ENCODE measurements around the gene MED15.
"Not testable (repeated sequence)": the region's sequence is repeated elsewhere in the genome, so short reads cannot be mapped to it uniquely, and the experiment has no call there.

Gene MED15, protein sequence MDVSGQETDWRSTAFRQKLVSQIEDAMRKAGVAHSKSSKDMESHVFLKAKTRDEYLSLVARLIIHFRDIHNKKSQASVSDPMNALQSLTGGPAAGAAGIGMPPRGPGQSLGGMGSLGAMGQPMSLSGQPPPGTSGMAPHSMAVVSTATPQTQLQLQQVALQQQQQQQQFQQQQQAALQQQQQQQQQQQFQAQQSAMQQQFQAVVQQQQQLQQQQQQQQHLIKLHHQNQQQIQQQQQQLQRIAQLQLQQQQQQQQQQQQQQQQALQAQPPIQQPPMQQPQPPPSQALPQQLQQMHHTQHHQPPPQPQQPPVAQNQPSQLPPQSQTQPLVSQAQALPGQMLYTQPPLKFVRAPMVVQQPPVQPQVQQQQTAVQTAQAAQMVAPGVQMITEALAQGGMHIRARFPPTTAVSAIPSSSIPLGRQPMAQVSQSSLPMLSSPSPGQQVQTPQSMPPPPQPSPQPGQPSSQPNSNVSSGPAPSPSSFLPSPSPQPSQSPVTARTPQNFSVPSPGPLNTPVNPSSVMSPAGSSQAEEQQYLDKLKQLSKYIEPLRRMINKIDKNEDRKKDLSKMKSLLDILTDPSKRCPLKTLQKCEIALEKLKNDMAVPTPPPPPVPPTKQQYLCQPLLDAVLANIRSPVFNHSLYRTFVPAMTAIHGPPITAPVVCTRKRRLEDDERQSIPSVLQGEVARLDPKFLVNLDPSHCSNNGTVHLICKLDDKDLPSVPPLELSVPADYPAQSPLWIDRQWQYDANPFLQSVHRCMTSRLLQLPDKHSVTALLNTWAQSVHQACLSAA

GRCh38 chr22:20507253-20508066, at the start of gene MED15:
Gene MED15, plus strand, starts transcription at chr22:20507610. Its CDS starts 69 bp downstream, at chr22:20507679.
- FAIRE-seq, result no peak
- DNase-seq (ENCODE audit: insufficient read length, low spot score), result no peak
- TF ChIP-seq POLR2A (IDR thresholded peaks at IDR 0.05; ENCODE audit: low read depth, low read length), result peak; percentile 39

GRCh38 chr22:20458530-20459151, 48.8 kb upstream of the MED15 start:
- no peak for TF ChIP-seq POLR2A (IDR thresholded peaks at IDR 0.05; ENCODE audit: low read depth, low read length)
- DNase-seq (ENCODE audit: insufficient read length, low spot score) (no peak), FAIRE-seq (no peak)

- DNase-seq (ENCODE audit: insufficient read length, low spot score), result no peak
- FAIRE-seq, result no peak
- TF ChIP-seq POLR2A (IDR thresholded peaks at IDR 0.05; ENCODE audit: low read depth, low read length), result no peak
These were observed 48.3 kb upstream of the MED15 start for GRCh38 chr22:20459152-20459542.

DNA sequence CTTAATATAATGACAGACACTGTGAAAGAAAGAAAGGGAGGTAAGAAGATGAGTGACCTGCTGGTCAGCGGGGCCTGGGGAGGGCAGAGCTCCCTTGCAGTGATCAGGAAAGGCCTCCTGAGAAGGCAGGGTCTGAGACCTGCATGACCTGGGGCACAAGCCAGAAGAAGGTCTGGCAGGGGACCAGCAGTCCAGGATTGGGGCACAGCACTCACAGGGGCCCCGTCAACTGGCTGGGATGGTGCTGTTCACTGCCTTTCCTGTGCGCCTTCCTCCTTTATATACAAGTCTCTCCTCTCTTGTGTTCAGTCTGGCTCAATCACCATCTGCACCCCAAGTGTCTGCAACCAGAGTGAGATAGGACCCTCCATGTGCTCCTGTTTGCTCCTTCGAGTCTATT, 47.5 kb upstream of the MED15 start:
- FAIRE-seq, result no peak
- no peak for TF ChIP-seq POLR2A (IDR thresholded peaks at IDR 0.05; ENCODE audit: low read depth, low read length)
- no peak for DNase-seq (ENCODE audit: insufficient read length, low spot score)

DNA sequence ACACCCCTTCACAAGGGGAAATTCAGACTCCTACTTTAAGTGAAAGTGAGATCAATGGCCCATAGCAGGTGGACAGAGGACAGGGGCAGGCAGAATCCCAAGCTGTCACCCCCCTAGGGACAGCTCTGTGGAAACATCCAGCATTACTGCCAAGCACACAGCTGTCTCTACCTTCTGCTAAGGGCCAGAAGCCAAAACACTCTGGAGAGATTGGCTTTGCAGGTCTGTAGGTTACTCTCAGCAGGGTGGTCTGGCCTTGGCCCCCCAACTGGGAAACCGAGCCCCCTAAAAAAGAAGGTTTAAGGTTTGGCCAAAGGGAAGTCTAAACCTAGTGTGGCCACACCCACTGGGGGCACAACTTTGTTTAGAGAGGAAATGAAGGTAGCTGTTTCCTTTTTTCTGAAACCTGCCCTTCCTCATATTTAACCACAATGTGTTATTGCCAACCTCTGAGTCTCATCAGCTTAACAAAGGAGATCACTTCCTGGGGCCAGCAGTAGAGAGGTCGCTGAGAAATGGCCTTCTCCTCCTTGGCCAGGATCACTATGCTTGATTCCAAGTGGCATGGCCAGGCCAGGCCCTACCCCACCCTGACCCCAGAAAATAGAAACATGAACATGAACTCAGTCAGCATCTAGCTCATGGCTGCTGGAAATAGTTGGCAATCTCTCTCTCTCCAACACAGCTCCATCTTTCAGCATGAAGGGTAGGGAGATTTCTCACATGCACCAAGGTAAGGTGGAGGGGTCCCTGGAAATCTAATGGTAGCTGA, 43.9 kb upstream of the MED15 start:
- no peak for FAIRE-seq
- no peak for DNase-seq (ENCODE audit: insufficient read length, low spot score)
- TF ChIP-seq POLR2A (IDR thresholded peaks at IDR 0.05; ENCODE audit: low read depth, low read length), result no peak

- FAIRE-seq (no peak), DNase-seq (ENCODE audit: insufficient read length, low spot score) (no peak)
- no peak for TF ChIP-seq POLR2A (IDR thresholded peaks at IDR 0.05; ENCODE audit: low read depth, low read length)
These were observed 43.3 kb upstream of the MED15 start for GRCh38 chr22:20464096-20464614.

DNA sequence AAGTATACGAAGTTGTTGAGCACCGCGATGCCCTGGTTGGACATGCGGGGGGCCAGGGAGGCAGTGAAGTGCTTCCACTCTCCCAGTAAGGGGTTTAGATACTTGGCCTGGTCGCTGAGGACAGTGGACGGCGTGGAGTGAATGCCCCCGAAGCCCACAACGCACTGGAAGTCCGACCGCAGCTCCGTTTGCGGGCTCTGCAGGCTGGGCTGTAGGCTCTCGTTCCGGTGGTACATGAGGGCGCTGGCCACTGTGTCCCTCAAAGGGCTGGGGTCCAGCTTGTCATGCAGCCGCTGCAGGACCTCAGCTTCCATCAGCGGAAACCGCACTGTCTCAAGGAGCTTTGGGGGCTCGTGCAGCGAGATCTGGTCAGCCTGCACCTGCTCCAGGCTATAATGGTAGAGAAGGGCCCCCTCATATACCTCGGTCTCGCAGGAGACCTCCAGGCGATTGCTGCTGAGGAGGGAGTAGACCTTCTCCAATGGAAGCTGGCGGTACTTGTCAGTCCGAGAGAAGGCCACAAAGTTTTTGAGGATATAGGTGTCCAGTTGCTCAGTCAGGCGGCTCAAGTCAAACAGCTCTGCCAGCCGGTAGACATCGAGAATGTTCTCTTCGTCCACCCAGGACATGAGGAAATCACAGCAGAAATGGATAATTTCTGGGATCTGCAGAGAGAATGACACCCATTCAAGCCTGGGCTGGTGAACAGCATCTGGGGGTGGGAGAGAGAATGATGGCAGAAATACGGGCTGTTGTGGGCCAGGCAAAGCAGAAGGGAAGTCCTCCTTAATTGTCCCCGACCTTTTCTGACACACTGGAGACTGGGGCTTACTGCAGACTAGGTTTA, 42.3 kb upstream of the MED15 start:
- no peak for FAIRE-seq
- TF ChIP-seq POLR2A (IDR thresholded peaks at IDR 0.05; ENCODE audit: low read depth, low read length), result no peak
- no peak for DNase-seq (ENCODE audit: insufficient read length, low spot score)

DNA sequence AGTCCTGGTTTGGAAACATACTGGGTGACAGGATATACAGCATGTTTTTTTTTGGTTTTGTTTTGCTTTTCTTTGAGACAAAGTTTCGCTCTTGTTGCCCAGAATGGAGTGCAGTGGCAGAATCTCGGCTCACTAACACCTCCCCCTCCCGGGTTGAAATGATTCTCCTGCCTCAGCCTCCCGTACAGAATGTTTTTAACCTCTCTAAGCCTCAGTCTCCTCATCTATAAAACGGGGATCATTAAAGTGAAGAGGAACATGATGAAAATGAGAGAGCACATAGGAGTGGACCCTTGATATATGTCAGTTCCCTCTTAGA, 41.7 kb upstream of the MED15 start:
- FAIRE-seq, result no peak

DNA sequence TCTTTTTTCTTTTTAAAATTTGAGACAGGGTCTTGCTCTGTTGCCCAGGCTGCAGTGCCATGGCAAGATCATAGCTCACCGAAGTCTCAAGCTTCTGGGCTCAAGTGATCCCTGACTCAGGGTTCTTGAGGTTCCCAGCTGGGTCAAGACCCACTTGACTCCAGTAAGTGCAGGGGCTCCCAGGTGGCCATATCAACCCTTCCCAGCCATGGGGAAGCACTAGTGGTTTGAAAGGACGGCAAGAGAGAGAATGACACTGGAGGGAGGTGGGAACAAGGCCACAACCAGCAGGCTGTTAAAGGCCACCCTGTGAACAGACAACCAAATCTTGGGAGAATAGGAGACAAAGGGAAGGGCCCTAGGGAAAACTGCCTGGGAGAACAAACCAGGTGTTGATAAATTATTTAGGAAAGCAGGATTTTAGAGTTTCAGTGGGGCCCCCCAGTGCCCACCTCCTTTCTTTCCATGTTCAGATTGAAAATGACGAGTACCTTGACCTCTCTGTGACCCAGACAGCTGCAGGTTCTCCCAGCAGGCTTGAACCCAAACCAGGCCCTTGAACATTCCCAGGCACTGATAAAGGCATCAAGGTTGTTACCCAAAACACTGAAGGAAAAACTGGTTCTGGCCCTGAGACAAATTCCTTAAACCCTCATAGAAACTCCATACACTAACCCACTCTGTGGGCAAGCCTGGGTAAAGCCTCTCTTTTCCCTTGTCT, 40.6 kb upstream of the MED15 start:
- DNase-seq (ENCODE audit: insufficient read length, low spot score) (no peak), FAIRE-seq (no peak)
- TF ChIP-seq POLR2A (IDR thresholded peaks at IDR 0.05; ENCODE audit: low read depth, low read length), result no peak

More for the DNA sequence above, 41.7 kb upstream of the MED15 start:
- no peak for DNase-seq (ENCODE audit: insufficient read length, low spot score)
- no peak for TF ChIP-seq POLR2A (IDR thresholded peaks at IDR 0.05; ENCODE audit: low read depth, low read length)

DNA sequence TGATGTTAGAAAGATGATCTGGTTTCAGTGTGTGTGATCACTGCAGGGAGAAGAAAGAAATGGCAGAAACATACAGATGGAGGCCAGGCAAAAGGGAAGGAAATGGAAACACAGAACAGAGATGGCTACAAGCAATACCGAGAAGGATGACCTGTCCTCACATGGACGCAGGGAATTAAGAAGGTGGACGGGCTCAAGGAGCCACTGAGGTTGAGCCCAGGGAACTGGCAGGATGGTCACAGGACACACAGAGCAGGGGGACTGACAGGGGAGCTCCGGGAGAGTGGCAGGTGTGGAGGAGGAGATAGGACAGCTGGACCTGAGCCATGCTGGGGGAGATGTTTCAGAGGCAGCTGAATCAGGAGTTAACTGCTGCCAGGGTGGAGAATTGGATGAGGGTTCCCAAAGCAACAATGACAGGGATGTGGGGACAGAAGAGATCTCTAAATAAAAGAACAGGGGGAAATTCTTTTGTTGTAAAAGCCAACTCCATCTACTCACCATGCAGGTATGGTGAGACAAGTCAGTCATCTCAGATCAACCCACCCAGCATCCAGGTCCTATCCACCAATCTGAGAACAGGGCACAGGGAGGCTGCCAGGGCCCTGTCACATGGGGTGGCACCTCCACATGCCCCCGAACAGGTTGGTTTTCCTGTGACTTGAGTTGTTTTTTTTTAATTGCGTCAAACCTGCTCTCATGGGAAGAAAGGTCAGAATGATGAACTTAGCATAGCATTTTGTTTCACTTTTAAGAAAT, 38.1 kb upstream of the MED15 start:
- no peak for DNase-seq (ENCODE audit: insufficient read length, low spot score)
- no peak for TF ChIP-seq POLR2A (IDR thresholded peaks at IDR 0.05; ENCODE audit: low read depth, low read length)
- FAIRE-seq, result no peak

GRCh38 chr22:20470525-20470924, 36.9 kb upstream of the MED15 start:
- not testable (repeated sequence) for DNase-seq (ENCODE audit: insufficient read length, low spot score); FAIRE-seq

Measured in H54 (cell line).